Measurements from ENCODE around the gene TSGA10IP. TPM values are rescaled to one million over a fixed set of nuclear protein-coding genes. Genes with fewer than 3 reads are reported as not detected.
"Not testable (repeated sequence)": the region's sequence is repeated elsewhere in the genome, so short reads cannot be mapped to it uniquely, and the experiment has no call there.

TSGA10IP gene
- polyA plus RNA-seq, 3 donors = 0.18 to 0.28 TPM; not detected in 1

GRCh38 chr11:65946655-65947054 lies 1.4 kb downstream of the TSGA10IP start:
- DNase-seq = no peak

DNA sequence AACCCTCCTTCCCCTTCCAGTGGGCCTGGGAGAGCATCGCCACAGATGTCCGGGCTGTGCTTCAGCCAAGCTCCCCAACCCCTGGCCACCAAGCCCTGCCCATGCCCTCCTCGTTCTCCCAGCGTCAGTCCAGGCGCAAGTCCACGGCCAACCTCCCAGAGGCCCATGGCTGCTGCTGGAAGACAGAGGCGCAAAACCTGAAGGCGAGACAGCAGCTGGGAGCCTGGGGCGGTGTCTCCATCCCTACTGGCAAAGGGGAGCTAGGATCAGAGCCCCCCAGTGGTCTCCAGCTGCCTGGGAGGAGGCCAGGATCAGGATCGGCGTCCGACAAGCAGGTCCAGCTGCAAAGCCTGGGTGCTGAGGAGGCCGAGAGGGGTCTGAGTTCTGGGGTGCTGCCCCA lies 1.9 kb downstream of the TSGA10IP start:
- DNase-seq = no peak

- no peak for DNase-seq
Measured at GRCh38 chr11:65947603-65948125, 2.4 kb downstream of the TSGA10IP start.

DNA sequence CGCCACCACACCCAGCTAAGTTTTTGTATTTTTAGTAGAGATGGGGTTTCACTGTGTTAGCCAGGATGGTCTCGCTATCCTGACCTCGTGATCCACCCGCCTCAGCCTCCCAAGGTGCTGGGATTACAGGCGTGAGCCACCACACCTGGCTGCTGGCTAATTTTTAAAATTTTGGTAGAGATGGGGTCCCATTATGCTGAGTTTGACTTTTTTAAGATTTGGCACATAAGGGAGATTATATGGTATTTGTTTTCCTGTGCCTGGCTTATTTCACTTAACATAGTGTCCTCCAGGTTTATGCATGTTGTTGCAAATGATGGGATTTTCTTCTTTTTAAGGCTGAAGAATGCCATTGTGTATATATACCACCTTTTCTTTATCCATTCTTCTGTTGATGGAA lies 5.4 kb downstream of the TSGA10IP start:
- not testable (repeated sequence) for DNase-seq

DNA sequence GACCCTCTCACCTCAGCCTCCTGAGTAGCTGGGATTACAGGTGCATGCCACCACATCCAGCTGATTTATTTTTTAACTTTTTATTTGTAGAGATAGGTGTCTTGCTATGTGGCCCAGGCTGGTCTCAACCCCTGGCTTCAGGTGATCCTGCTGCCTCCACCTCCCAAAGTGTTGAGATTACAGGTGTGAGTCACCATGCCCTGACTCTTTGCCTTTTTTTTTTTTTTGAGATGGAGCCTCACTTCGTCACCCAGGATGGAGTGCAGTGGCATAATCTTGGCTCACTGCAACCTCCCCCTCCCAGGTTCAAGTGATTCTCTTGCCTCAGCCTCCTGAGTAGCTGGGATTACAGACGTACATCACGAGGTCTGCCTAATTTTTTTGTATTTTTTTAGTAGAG lies 6.4 kb downstream of the TSGA10IP start:
- DNase-seq = not testable (repeated sequence)

DNA sequence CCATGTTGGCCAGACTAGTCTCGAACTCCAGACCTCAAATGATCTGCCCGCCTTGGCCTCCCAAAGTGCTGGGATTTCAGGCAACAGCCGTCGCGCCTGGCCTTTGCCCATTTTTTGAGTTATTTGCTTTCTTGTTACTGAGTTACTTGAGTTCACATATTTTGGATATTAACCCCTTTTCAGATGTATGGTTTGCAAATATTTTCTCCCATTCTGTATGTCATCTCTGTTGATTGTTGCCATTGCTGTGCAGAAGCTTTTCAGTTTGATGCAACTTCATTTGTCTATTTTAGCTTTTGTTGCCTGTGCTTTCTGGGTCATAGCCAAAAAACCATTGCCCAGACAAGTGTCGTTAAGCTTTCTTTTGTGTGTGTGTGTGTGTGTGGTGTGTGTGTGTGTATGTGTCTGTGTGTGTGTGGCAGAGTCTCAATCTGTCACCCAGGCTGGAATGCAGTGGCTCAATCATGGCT lies 6.8 kb downstream of the TSGA10IP start:
- DNase-seq = no peak

DNA sequence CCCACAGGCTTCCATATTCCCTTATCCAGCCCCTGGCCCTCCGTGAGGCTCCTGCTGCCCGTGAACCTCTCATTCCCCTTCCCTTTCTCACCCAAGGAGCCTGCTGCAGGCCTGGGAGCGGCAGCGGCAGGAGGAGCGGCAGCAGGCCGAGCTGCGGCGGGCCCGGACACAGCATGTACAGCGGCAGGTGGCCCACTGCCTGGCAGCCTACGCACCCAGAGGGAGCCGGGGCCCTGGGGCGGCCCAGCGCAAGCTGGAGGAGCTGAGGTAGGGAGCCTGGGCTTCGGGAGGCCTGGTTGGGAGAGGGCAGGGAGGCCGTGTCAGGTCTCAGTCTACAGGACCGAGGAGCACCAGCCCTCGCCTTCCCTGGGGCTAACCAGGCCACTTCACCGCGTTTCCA lies 8.2 kb downstream of the TSGA10IP start:
- no peak for DNase-seq

DNA sequence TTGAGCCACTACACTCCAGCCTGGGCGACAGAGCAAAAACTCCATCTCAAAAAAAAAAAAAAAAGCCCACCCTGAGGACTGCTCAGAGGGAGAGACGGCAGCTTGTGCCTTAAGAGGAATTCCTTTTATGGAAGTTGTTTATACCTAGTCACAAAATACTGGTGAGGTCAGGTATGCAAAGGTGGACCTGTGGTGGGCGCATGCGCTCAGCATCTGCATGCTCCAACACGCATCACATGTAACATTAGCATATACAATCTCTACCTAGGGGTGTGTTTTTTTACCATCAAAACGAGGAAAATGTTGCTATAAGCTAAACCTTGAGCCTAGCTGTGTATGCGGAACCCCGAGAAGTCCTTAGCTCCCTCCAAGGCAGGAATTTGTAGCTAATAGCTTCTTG lies 9.5 kb downstream of the TSGA10IP start:
- no peak for DNase-seq

- no peak for DNase-seq
Measured at GRCh38 chr11:65958291-65958690, 13.0 kb downstream of the TSGA10IP start.

DNA sequence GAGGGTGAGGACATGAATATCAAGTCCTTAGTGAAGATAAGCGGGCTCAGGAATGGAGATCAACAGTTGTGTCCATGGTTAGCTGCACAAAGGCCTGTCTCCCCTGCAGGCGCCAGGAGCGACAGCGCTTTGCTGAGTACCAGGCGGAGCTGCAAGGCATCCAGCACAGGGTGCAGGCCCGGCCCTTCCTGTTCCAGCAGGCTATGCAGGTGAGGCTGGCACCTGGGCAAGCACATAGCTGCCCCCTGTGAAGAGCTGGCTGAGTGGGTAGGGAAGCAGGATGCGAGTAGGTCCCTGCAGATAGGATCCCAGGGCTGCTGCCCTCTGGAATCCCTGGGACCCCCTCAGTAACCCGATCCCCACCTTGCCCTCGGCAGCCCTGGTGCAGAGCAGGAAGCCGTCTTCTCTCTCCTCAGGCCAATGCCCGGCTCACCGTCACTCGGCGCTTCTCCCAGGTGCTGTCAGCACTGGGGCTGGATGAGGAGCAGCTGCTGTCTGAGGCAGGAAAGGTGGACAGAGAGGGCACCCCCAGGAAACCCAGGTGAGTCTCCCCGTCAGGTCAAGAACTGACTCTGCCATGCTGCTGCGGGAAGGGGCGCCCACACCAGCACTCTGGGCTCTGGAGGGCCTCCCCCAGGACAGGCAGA lies 13.6 kb downstream of the TSGA10IP start:
- peak; percentile 7 for DNase-seq

DNA sequence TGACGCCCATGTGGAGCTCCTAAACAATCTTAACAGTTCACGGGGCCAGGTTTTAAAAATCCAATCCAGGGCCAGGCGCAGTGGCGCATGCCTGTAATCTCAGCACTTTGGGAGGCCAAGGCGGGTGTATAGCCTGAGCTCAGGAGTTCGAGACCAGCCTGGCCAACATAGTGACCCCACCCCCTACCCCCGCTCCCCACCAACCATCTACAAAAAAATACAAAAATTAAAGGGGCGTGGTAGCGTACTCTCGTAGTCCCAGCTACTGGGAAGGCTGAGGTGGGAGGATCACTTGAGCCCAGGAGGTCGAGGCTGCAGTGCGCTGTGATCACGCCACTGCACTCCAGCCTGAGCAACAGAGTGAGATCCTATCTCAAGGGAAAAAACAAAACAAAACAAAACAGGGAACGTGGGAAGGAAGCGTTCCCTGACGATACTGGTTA lies 15.6 kb downstream of the TSGA10IP start:
- no peak for DNase-seq

DNA sequence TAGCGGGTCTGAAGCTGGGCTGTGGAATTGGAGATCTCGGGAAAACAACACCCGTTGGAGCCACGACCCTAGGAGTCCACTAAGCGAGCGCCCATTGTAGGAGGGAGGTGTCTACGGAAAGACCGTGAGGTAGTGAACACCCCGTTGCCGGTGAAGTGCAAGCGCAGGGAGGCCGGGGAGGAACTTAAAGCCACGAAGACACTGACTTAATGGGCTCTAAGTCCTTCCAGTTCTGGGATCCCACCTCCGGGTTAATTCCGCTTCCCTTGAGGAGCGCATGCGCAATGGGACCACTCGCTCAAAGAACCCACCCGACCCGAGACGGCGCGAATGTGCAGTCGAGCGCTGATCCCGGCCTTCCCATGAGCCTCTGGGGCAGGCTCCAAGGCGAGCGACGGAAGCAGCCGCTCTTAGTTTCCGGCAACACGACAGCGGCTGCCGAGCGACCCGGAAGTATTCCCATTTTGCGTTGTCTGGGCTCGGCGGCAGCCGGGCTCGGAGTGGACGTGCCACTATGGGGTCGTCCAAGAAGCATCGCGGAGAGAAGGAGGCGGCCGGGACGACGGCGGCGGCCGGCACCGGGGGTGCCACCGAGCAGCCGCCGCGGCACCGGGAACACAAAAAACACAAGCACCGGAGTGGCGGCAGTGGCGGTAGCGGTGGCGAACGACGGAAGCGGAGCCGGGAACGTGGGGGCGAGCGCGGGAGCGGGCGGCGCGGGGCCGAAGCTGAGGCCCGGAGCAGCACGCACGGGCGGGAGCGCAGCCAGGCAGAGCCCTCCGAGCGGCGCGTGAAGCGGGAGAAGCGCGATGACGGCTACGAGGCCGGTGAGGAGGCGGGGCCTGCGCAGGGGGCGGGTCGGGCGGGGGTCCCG lies 16.2 kb downstream of the TSGA10IP start, which contains the start of gene SART1:
TSS of gene SART1 (plus strand) at position 468 of the 874 bp plus-strand sequence. CDS start at position 515, 47 bp downstream.
- peak; percentile 98 for DNase-seq

DNA sequence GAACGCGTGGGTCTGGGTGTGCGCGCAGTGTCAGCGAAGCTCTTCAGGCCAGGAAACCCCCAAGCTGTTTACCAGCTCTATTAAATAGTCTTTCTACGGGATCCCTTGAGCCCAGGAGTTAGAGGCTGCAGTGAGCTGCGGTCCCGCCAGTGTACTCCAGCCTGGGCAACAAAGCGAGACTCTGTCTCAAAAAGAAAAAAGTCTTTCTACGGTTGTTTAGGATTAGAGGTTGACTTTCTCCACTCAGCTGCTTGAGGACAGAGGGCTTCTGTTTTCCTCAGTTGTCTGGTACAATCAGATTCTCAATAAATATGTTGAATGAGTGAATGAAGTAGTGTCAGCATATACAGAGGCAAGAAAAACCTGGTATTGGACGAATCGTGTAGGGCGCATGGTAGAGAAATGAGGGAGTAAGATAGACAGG lies 16.9 kb downstream of the TSGA10IP start:
- no peak for DNase-seq

DNA sequence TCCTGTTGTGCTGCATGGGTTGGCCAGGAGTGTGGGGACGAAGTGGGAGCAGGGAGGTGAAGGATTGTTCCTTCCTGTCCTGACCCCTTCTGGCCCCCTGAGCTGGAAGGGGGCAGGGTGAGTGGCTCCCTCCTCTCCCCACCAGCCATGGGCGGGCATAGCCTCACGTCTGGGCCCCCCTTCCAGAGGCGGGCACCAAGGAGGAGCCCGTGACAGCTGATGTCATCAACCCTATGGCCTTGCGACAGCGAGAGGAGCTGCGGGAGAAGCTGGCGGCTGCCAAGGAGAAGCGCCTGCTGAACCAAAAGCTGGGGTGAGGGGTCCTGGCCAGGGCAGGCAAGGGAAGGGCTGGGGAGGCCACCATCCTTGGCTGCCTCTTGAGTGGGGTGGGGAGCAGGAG lies 19.6 kb downstream of the TSGA10IP start:
- DNase-seq = no peak

GRCh38 chr11:65965986-65966762 lies 20.9 kb downstream of the TSGA10IP start:
- DNase-seq = no peak

DNA sequence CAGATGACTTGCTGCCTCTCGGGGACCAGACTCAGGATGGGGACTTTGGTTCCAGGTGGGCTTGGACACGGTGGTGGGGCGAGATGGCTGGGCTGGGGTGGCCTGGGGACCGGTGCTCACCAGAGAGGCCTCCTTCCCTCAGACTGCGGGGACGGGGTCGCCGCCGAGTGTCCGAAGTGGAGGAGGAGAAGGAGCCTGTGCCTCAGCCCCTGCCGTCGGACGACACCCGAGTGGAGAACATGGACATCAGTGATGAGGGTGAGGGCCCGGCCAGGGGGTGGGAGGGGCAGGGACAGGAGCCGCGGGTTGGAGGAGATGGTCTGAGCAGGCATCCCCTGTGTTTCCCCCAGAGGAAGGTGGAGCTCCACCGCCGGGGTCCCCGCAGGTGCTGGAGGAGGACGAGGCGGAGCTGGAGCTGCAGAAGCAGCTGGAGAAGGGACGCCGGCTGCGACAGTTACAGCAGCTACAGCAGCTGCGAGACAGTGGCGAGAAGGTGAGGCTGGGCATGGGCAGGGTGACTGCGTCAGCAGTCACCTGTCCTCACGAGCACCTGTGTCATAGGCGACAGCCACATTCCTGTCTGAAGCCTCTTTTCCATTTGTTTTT lies 22.2 kb downstream of the TSGA10IP start:
- no peak for DNase-seq

- no peak for DNase-seq
Measured at GRCh38 chr11:65968600-65969482, 23.6 kb downstream of the TSGA10IP start.

GRCh38 chr11:65972116-65972515 lies 26.8 kb downstream of the TSGA10IP start:
- DNase-seq = no peak

- DNase-seq = no peak
Measured at GRCh38 chr11:65973439-65974110, 28.3 kb downstream of the TSGA10IP start.

DNA sequence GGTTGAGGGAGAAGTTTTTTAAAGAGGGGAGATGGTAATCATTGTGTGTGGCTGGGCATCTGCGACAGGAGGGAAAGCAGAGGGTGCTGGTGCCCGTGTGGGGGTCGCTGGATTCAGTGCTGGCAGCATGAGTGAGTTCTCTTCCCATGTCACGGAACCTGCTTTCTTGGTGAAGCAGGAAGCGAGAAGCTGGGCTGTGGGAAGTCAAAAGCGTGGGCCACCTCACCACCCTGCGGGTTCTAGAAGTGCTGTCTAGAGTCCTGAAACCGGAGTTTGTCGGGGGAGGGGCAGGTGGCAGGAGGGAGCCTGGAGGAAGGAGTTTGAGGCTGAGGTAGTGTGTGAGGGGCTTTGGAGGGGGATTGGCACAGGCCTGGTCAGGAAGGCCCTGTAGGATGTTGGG lies 30.5 kb downstream of the TSGA10IP start:
- no peak for DNase-seq

Measured in renal pelvis (tissue), 4 donors.